ENCODE data around the gene MORN1. TPM values are rescaled to one million over a fixed set of nuclear protein-coding genes. Genes with fewer than 3 reads are reported as not detected.

MORN1 gene
- total RNA-seq, 4 donors from 2014 or later: 3.0 to 34.0 (median 12.5) TPM

- TF ChIP-seq CTCF (IDR thresholded peaks at IDR 0.05) (no peak), POLR2A (IDR thresholded peaks at IDR 0.05) (no peak), POLR2AphosphoS5 (IDR thresholded peaks at IDR 0.05) (no peak), EP300 (IDR thresholded peaks at IDR 0.05; ENCODE audit: low read depth) (no peak)
- Histone ChIP-seq H3K9me3 (no peaks in the 10 kb centered on the region), H3K27ac (peak overlapping the region; percentile 85 to 91 (median 88)), H3K4me3 (peak overlapping the region in 1 of 4 donors; percentile 64), H3K4me1 (peaks cover 32 to 62% (median 44%) of the 10 kb centered on the region in 4 donors), H3K27me3 (peaks cover 9% of the 10 kb centered on the region), H3K36me3 (no peaks in the 10 kb centered on the region)
- in situ Hi-C loops (cut with MboI; ENCODE audit: low pct_ligation_motif_present in 1 of 4, low pct_unique_long_range_greater_than_20kb in 1 of 4, low sequenced_read_pairs in 3 of 4): loop anchor here in 2 of 4 donors (25.0 kb wide), 1 partner anchor 104 kb away; no protein-coding TSS in a partner anchor
- 70% methylated on average over 18 of the region's 21 CpGs; no CpG with 5 or more reads in 1 of the 2 donors for WGBS, 2 donors (ENCODE audit: low coverage in 1 of 2)
- intact Hi-C loops (cut with DNase I; ENCODE audit: low total_unique reads): no loop called here
- DNase-seq: no peak
Observed at GRCh38 chr1:2315674-2316450, 75.5 kb downstream of the MORN1 start.

GRCh38 chr1:2314803-2315673, 76.3 kb downstream of the MORN1 start:
- in situ Hi-C loops (cut with MboI; ENCODE audit: low pct_ligation_motif_present in 1 of 4, low pct_unique_long_range_greater_than_20kb in 1 of 4, low sequenced_read_pairs in 3 of 4) (loop anchor here in 2 of 4 donors (25.0 kb wide), 1 partner anchor 103 kb away; no protein-coding TSS in a partner anchor), intact Hi-C loops (cut with DNase I; ENCODE audit: low total_unique reads) (loop anchor here (5.0 kb wide), 1 partner anchor 83 kb away; no protein-coding TSS in a partner anchor)
- Histone ChIP-seq H3K36me3 (no peaks in the 10 kb centered on the region), H3K27me3 (peaks cover 9% of the 10 kb centered on the region), H3K4me1 (peaks cover 32 to 62% (median 44%) of the 10 kb centered on the region in 4 donors), H3K27ac (peak overlapping the region; percentile 85 to 91 (median 88)), H3K9me3 (no peaks in the 10 kb centered on the region), H3K4me3 (peak overlapping the region; percentile 45 to 64 (median 55))
- DNase-seq: peak; percentile 58
- 13% methylated on average over 18 of the region's 91 CpGs; no CpG with 5 or more reads in 1 of the 2 donors for WGBS, 2 donors (ENCODE audit: low coverage in 1 of 2)
- no peak for TF ChIP-seq POLR2A (IDR thresholded peaks at IDR 0.05)
- peak; percentile 67 to 100 (median 99) for TF ChIP-seq CTCF (IDR thresholded peaks at IDR 0.05)
- TF ChIP-seq EP300 (IDR thresholded peaks at IDR 0.05; ENCODE audit: low read depth): no peak

GRCh38 chr1:2314273-2314802, 77.0 kb downstream of the MORN1 start:
- H3K27ac ChIP-seq: peak overlapping the region; percentile 85 to 91 (median 88)
- DNase-seq: peak; percentile 56
- H3K9me3 ChIP-seq: no peaks in the 10 kb centered on the region
- H3K36me3 ChIP-seq: no peaks in the 10 kb centered on the region
- intact Hi-C loops (cut with DNase I; ENCODE audit: low total_unique reads) (loop anchor here (5.0 kb wide), 1 partner anchor 82 kb away; no protein-coding TSS in a partner anchor), in situ Hi-C loops (cut with MboI; ENCODE audit: low pct_ligation_motif_present in 1 of 4, low pct_unique_long_range_greater_than_20kb in 1 of 4, low sequenced_read_pairs in 3 of 4) (loop anchor here in 2 of 4 donors (25.0 kb wide), 1 partner anchor 102 kb away; no protein-coding TSS in a partner anchor)
- 65% methylated on average over 12 of the region's 54 CpGs; no CpG with 5 or more reads in 1 of the 2 donors for WGBS, 2 donors (ENCODE audit: low coverage in 1 of 2)
- TF ChIP-seq EP300 (IDR thresholded peaks at IDR 0.05; ENCODE audit: low read depth) (no peak), POLR2A (IDR thresholded peaks at IDR 0.05) (no peak), POLR2AphosphoS5 (IDR thresholded peaks at IDR 0.05) (no peak), CTCF (IDR thresholded peaks at IDR 0.05) (no peak)
- peaks cover 9% of the 10 kb centered on the region for H3K27me3 ChIP-seq
- peak overlapping the region; percentile 45 to 64 (median 55) for H3K4me3 ChIP-seq
- H3K4me1 ChIP-seq: peaks cover 32 to 60% (median 43%) of the 10 kb centered on the region in 4 donors
